ENCODE data around the gene ZNF775.

ZNF775 gene

DNA sequence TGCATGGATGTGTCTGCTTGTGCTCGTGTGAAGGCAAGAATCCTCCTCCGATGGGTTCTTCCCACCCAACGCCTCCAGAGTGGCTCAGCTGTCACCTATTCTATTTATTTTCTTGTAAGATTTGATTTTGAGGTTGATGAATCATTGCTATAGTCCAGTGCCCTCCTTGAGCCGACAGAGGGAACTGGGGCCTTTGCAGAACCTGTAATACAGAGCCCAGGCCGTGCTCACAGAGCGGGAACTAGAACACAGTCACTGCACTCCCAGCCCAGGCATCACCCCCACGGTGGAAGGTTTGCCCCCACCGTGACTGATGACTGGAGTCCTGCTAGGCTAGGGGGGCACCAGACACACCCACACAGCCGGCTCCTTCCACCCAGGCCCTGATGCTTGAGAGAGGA is 39.7 kb upstream of the ZNF775 start:
- no peak overlapping the region for H3K4me3 ChIP-seq (ENCODE audit: low read depth, low read length)
- in situ Hi-C loops (cut with HindIII; ENCODE audit: low sequenced_read_pairs): no loop called here
- TF ChIP-seq, protein P1, sequence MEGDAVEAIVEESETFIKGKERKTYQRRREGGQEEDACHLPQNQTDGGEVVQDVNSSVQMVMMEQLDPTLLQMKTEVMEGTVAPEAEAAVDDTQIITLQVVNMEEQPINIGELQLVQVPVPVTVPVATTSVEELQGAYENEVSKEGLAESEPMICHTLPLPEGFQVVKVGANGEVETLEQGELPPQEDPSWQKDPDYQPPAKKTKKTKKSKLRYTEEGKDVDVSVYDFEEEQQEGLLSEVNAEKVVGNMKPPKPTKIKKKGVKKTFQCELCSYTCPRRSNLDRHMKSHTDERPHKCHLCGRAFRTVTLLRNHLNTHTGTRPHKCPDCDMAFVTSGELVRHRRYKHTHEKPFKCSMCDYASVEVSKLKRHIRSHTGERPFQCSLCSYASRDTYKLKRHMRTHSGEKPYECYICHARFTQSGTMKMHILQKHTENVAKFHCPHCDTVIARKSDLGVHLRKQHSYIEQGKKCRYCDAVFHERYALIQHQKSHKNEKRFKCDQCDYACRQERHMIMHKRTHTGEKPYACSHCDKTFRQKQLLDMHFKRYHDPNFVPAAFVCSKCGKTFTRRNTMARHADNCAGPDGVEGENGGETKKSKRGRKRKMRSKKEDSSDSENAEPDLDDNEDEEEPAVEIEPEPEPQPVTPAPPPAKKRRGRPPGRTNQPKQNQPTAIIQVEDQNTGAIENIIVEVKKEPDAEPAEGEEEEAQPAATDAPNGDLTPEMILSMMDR (IDR thresholded peaks at IDR 0.05; ENCODE audit: low read depth, low read length, missing control alignments): no peak
- DNase-seq (ENCODE audit: low read depth): no peak

DNA sequence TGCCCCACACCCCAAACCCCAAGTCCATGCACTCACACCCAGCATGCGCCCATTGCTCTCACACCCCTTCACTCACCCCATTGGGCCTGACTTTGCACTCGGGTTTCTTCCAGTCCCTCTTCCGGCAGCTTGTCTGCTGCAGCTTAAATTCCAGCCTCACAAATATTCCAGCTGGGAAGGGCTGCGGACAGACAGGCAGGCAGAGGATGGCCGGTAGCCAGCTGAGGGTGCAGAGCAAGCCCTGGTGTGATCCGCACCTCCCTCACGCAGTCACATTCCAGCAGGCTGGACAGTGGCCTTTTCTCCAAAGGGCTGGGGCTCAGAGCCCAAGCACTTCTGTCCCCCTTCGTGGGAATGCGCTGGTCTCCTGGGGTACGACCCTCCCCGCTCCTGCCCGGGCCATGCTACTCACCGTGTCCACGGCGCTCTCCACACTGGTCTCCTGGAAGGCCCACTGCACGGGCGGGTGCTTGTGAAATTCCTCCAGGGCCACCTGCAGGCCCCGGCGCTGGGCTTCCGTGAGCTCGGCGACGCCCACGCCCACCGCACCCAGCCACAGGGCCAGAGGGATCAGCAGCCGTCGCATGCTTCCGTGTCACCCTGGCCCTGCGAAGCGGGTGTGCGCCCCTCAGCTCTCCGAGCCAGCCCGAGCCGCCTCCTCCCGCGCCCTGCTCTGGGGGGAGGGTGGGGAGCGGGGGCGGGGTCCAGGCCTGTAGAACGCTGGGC is 38.9 kb upstream of the ZNF775 start:
- in situ Hi-C loops (cut with HindIII; ENCODE audit: low sequenced_read_pairs): no loop called here
- DNase-seq (ENCODE audit: low read depth): no peak
- TF ChIP-seq, protein P1 (IDR thresholded peaks at IDR 0.05; ENCODE audit: low read depth, low read length, missing control alignments): no peak
- peak overlapping the region; percentile 7 for H3K4me3 ChIP-seq (ENCODE audit: low read depth, low read length)

DNA sequence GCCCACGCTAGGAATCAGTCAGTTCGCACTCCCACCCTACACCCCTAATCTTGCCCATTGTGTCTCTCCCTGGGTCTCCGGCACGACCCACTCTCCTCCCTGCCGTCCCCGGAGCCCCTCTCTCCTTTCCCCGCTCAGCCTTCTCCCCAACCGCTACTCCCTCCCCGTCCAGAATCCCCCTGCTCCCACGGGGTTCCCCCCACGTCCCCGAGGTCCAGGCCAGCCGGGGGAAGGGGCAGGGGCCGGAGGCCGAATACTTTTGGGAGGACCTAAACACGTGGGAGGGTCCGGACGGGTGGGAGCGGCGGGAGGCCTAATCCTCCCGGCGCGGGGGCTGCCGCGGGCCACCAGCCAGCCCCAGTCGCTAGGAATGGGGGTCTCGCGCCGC is 38.3 kb upstream of the ZNF775 start:
- in situ Hi-C loops (cut with HindIII; ENCODE audit: low sequenced_read_pairs): no loop called here
- DNase-seq (ENCODE audit: low read depth): no peak
- TF ChIP-seq, protein P1 (IDR thresholded peaks at IDR 0.05; ENCODE audit: low read depth, low read length, missing control alignments): no peak
- peak overlapping the region; percentile 21 for H3K4me3 ChIP-seq (ENCODE audit: low read depth, low read length)

DNA sequence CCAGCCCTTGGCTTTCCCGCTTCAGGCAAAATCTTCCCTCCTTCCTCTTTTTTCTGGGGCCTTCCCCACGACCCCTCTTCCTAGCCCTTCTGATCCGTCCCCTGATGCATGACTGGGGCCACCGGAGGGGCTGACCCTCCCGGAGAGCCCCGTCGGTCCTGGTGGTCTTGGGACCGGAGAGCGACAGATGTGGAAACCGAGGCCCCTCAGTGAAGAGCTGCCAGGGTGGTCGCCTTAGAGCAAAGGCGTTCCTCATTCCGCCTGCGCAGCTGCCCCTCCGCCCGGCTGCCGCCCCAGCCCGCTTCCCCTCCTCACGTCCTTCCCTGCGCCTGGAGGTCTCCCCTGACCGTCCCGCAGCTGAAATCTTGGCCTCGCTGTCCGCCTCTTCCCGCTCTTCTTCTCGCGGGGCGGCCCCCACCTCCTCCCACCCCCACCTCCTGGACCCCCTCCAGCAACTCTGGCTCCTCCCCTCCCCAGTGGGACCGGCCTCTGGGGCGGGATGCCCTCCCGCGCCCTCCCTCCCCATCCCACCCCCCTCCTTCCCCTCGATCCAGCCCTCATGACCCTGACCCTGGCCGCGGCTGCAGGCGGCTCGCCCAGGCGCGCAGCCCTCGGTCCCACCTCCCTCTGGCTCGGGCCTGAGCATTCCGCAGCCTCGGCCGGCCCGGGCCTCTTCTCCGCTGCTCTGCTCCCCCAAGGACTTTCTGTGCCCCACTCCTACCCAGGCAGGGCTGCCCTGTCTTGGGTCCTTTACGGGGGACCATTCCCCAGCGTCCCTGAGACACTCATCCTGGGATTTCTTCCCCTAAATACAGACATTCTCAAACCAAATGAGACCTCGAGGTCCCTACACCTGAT is 37.6 kb upstream of the ZNF775 start, which contains the start of gene RARRES2:
RARRES2 (minus strand) TSS at position 367 of the 858 bp plus-strand sequence. CDS start 1,020 bp downstream, outside the sequence.
- TF ChIP-seq, protein P1 (IDR thresholded peaks at IDR 0.05; ENCODE audit: low read depth, low read length, missing control alignments): no peak
- in situ Hi-C loops (cut with HindIII; ENCODE audit: low sequenced_read_pairs): no loop called here
- no peak for DNase-seq (ENCODE audit: low read depth)
- peak within 1 kb of the TSS; percentile 21 for H3K4me3 ChIP-seq (ENCODE audit: low read depth, low read length)

DNA sequence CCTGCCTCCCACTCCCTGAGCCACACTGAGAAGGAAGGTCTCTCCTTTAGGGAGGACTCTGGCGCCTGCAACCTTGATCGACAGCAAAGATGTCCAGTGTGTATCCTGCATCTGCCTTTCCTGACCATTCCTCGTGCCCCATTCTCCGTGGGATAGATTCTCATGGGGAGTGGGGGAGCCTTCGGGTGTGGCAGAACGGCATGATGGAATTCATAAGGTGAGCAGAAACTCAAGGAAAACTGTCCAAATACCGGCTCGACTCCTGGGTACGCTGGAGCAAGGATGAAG is 37.1 kb upstream of the ZNF775 start:
- in situ Hi-C loops (cut with HindIII; ENCODE audit: low sequenced_read_pairs): no loop called here
- TF ChIP-seq, protein P1 (IDR thresholded peaks at IDR 0.05; ENCODE audit: low read depth, low read length, missing control alignments): no peak
- no peak overlapping the region for H3K4me3 ChIP-seq (ENCODE audit: low read depth, low read length)
- DNase-seq (ENCODE audit: low read depth): no peak

DNA sequence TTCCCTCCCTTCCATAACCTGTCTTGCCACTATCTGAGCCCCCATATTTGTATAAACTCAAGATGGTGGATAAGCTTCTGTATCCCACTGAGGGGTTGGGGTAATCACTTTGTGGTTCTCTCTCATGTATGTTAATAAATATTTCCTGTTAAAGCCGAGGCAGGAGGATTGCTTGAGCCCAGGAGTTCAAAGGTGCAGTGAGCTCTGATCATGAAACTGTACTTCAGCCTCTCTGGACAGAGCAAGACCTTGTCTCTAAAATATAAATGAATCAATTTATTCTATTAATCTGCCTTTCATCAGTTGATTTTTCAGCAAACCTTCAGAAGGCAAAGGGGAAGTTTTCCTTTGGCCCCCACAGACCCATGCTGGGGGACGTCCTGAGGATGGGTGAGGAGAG is 35.9 kb upstream of the ZNF775 start:
- H3K4me3 ChIP-seq (ENCODE audit: low read depth, low read length): no peak overlapping the region
- DNase-seq (ENCODE audit: low read depth): no peak
- TF ChIP-seq, protein P1 (IDR thresholded peaks at IDR 0.05; ENCODE audit: low read depth, low read length, missing control alignments): no peak
- in situ Hi-C loops (cut with HindIII; ENCODE audit: low sequenced_read_pairs): no loop called here
